Activated naive CD8-positive, alpha-beta T cell treated with anti-CD3 and anti-CD28 coated beads, Interleukin-2, amount 50 U/mL, for 24 hours (primary cell): ENCODE results near the gene BRD3OS.

ENCODE experiments used
- ATAC-seq: fragments of 150-1000 bp; cut with Tn5 transposase; one replicate; pipeline ENCODE4 v1.10.0; 2021
- DNase-seq: peaks from one replicate; pipeline ENCODE4 v3.0.0; 2021
- H3K27ac Mint-ChIP-seq: one replicate; pipeline ENCODE4 v1.8.0; 2021; ENCODE audit warnings: mild to moderate bottlenecking, mixed read lengths
- H3K27me3 Mint-ChIP-seq: one replicate; pipeline ENCODE4 v1.8.0; 2021; ENCODE audit warnings: mixed read lengths
- H3K36me3 Mint-ChIP-seq: one replicate; pipeline ENCODE4 v1.8.0; 2021; ENCODE audit warnings: low read depth, mixed read lengths
- H3K4me1 Mint-ChIP-seq: one replicate; pipeline ENCODE4 v1.8.0; 2021; ENCODE audit warnings: mixed read lengths
- H3K4me3 Mint-ChIP-seq: one replicate; pipeline ENCODE4 v1.8.0; 2021; ENCODE audit warnings: mild to moderate bottlenecking, moderate library complexity, mixed read lengths
- H3K9me3 Mint-ChIP-seq: one replicate; pipeline ENCODE4 v1.8.0; 2021; ENCODE audit warnings: mixed read lengths

The BRD3OS gene

GRCh38 chr9:134032456-134033222, 7.4 kb downstream of the BRD3OS start:
- no peak for ATAC-seq
- Mint-ChIP-seq H3K27me3 (no peaks in the 10 kb centered on the region), H3K36me3 (peaks cover 19% of the 10 kb centered on the region), H3K27ac (no peak overlapping the region), H3K9me3 (no peaks in the 10 kb centered on the region), H3K4me3 (no peak overlapping the region), H3K4me1 (peaks cover 2% of the 10 kb centered on the region)
- DNase-seq, result no peak

GRCh38 chr9:134033516-134034214, 8.4 kb downstream of the BRD3OS start:
- no peak for DNase-seq
- Mint-ChIP-seq H3K4me1 (no peaks in the 10 kb centered on the region), H3K9me3 (no peaks in the 10 kb centered on the region), H3K36me3 (peaks cover 29% of the 10 kb centered on the region), H3K27ac (no peak overlapping the region), H3K27me3 (no peaks in the 10 kb centered on the region), H3K4me3 (no peak overlapping the region)
- ATAC-seq, result no peak

GRCh38 chr9:134034215-134035040, 9.1 kb downstream of the BRD3OS start:
- peaks cover 36% of the 10 kb centered on the region for H3K36me3 Mint-ChIP-seq
- ATAC-seq (no peak), DNase-seq (no peak)

GRCh38 chr9:134035041-134036039, 10.1 kb downstream of the BRD3OS start:
- Mint-ChIP-seq H3K36me3 (peaks cover 45% of the 10 kb centered on the region), H3K4me3 (no peak overlapping the region), H3K27ac (no peak overlapping the region), H3K4me1 (no peaks in the 10 kb centered on the region), H3K27me3 (no peaks in the 10 kb centered on the region), H3K9me3 (no peaks in the 10 kb centered on the region)
- ATAC-seq, result no peak
- DNase-seq, result no peak

More at GRCh38 chr9:134034215-134035040, 9.1 kb downstream of the BRD3OS start:
- Mint-ChIP-seq H3K4me1 (no peaks in the 10 kb centered on the region), H3K27me3 (no peaks in the 10 kb centered on the region), H3K9me3 (no peaks in the 10 kb centered on the region), H3K4me3 (no peak overlapping the region), H3K27ac (no peak overlapping the region)

GRCh38 chr9:134036130-134036529, 10.8 kb downstream of the BRD3OS start:
- Mint-ChIP-seq H3K27ac (no peak overlapping the region), H3K4me3 (no peak overlapping the region)

GRCh38 chr9:134037641-134038040, 12.4 kb downstream of the BRD3OS start:
- H3K36me3 Mint-ChIP-seq, result peaks cover 53% of the 10 kb centered on the region
- ATAC-seq, result no peak
- no peaks in the 10 kb centered on the region for H3K27me3 Mint-ChIP-seq
- no peaks in the 10 kb centered on the region for H3K9me3 Mint-ChIP-seq
- H3K4me1 Mint-ChIP-seq, result no peaks in the 10 kb centered on the region
- no peak for DNase-seq
- no peak overlapping the region for H3K27ac Mint-ChIP-seq
- H3K4me3 Mint-ChIP-seq, result no peak overlapping the region

More at GRCh38 chr9:134036130-134036529, 10.8 kb downstream of the BRD3OS start:
- DNase-seq, result no peak
- H3K4me1 Mint-ChIP-seq, result no peaks in the 10 kb centered on the region
- peaks cover 51% of the 10 kb centered on the region for H3K36me3 Mint-ChIP-seq
- ATAC-seq, result no peak
- no peaks in the 10 kb centered on the region for H3K27me3 Mint-ChIP-seq
- H3K9me3 Mint-ChIP-seq, result no peaks in the 10 kb centered on the region

- Mint-ChIP-seq H3K36me3 (peaks cover 46% of the 10 kb centered on the region), H3K4me1 (no peaks in the 10 kb centered on the region), H3K9me3 (no peaks in the 10 kb centered on the region), H3K27ac (no peak overlapping the region), H3K4me3 (no peak overlapping the region), H3K27me3 (no peaks in the 10 kb centered on the region)
- no peak for DNase-seq
- ATAC-seq, result no peak
Observed at GRCh38 chr9:134039386-134040175, 14.3 kb downstream of the BRD3OS start.

GRCh38 chr9:134040176-134040565, 14.9 kb downstream of the BRD3OS start:
- no peak for DNase-seq
- Mint-ChIP-seq H3K4me1 (no peaks in the 10 kb centered on the region), H3K36me3 (peaks cover 45% of the 10 kb centered on the region), H3K27ac (no peak overlapping the region), H3K4me3 (no peak overlapping the region), H3K9me3 (no peaks in the 10 kb centered on the region), H3K27me3 (no peaks in the 10 kb centered on the region)
- ATAC-seq, result no peak

GRCh38 chr9:134040781-134041648, 15.7 kb downstream of the BRD3OS start:
- Mint-ChIP-seq H3K4me3 (no peak overlapping the region), H3K4me1 (no peaks in the 10 kb centered on the region), H3K36me3 (peaks cover 41% of the 10 kb centered on the region), H3K9me3 (no peaks in the 10 kb centered on the region), H3K27ac (no peak overlapping the region), H3K27me3 (no peaks in the 10 kb centered on the region)
- DNase-seq, result no peak
- ATAC-seq, result no peak

- no peak overlapping the region for H3K4me3 Mint-ChIP-seq
- H3K27me3 Mint-ChIP-seq, result no peaks in the 10 kb centered on the region
- no peaks in the 10 kb centered on the region for H3K4me1 Mint-ChIP-seq
- no peaks in the 10 kb centered on the region for H3K9me3 Mint-ChIP-seq
- ATAC-seq (no peak), DNase-seq (no peak)
- H3K27ac Mint-ChIP-seq, result no peak overlapping the region
- H3K36me3 Mint-ChIP-seq, result peaks cover 37% of the 10 kb centered on the region
Observed at GRCh38 chr9:134041649-134041962, 16.3 kb downstream of the BRD3OS start.

GRCh38 chr9:134043531-134043988, 18.3 kb downstream of the BRD3OS start:
- Mint-ChIP-seq H3K27ac (no peak overlapping the region), H3K36me3 (peaks cover 25% of the 10 kb centered on the region), H3K27me3 (no peaks in the 10 kb centered on the region), H3K4me1 (no peaks in the 10 kb centered on the region), H3K9me3 (no peaks in the 10 kb centered on the region), H3K4me3 (no peak overlapping the region)
- no peak for DNase-seq
- ATAC-seq, result no peak

GRCh38 chr9:134044944-134045343, 19.7 kb downstream of the BRD3OS start:
- Mint-ChIP-seq H3K4me3 (no peak overlapping the region), H3K36me3 (peaks cover 15% of the 10 kb centered on the region), H3K27me3 (no peaks in the 10 kb centered on the region), H3K4me1 (no peaks in the 10 kb centered on the region), H3K9me3 (no peaks in the 10 kb centered on the region), H3K27ac (no peak overlapping the region)
- DNase-seq (no peak), ATAC-seq (no peak)
